Ovary (tissue), 9 donors: ENCODE results near the gene MTHFR. TPM values are rescaled to one million over a fixed set of nuclear protein-coding genes. Genes with fewer than 3 reads are reported as not detected.

Experiments used
- DNase-seq, 5 donors: peaks; one replicate each; pipeline ENCODE4 v3.0.0-alpha.2; 2019 to 2020
- H3K27ac ChIP-seq, 2 donors: fragments of 200-600 bp; one replicate each; pipeline versions ENCODE4 v1.5.1 to v1.8.0; 2019 to 2022
- H3K27me3 ChIP-seq: fragments of 200-600 bp; one replicate; pipeline ENCODE4 v1.8.0; 2022
- H3K36me3 ChIP-seq: fragments of 200-600 bp; sonication (generic); one replicate; pipeline ENCODE4 v1.5.1; 2019
- H3K4me1 ChIP-seq: one replicate; pipeline ENCODE4 v1.8.1; 2013; ENCODE audit warnings: mild to moderate bottlenecking, moderate library complexity; ENCODE audit not compliant: insufficient read depth
- H3K4me3 ChIP-seq: fragments of 200-600 bp; sonication (generic); one replicate; pipeline ENCODE4 v1.5.1; 2017
- H3K9me3 ChIP-seq, 2 donors: fragments of 200-600 bp in 1 of 2; sonication (generic) in 1 of 2; one replicate each; pipeline versions ENCODE4 v1.5.1 to v1.8.1; 2013 to 2019; ENCODE audit warnings: mild to moderate bottlenecking in 1 of 2, moderate library complexity in 1 of 2
- EP300 ChIP-seq: sonication (generic); formaldehyde crosslinking; IDR thresholded peaks from one replicate; pipeline ENCODE4 v1.6.1; 2017; ENCODE audit warnings: antibody characterized with exemption
- POLR2A ChIP-seq: fragments of 450-650 bp; IDR thresholded peaks from one replicate; pipeline ENCODE4 v1.6.1; 2017; ENCODE audit warnings: antibody characterized with exemption, mild to moderate bottlenecking, moderate library complexity
- WGBS, 3 donors: extraction: QIAGEN DNeasy Blood & Tissue Kit in 1 of 3; methylation state at CpG; one replicate each; pipeline versions ENCODE4 v1.1.5 to v1.1.7; 2013 to 2017; 5-methylcytosine and 5-hydroxymethylcytosine counted together
- intact Hi-C, 4 donors: fragments of 100-400 bp; cut with DNase I; formaldehyde crosslinking; loops; one replicate each; pipeline versions ENCODE4 v1.11.0 to v1.15.1; 2022 to 2023
- polyA plus RNA-seq, 2 donors: library from polyadenylated mRNA; stranded (reverse); fragments of 200-250 nt in 1 of 2; fragments of 350-450 nt in 1 of 2; fragmentation: Illumina TruSeq in 1 of 2; extraction: RNeasy Lipid Tissue Mini Kit (QIAGEN cat#74804) in 1 of 2; gene quantifications; one replicate each; pipeline ENCODE4 v1.2.3, GENCODE V29; 2013 to 2014
- total RNA-seq, 7 donors: library from RNA; depleted of rRNA in 2 of 7; stranded (reverse); fragments of >200 nt in 2 of 7; fragmentation: NEBNext Ultra II Directional in 3 of 7; extraction: Animal tissue kit (Norgen Biotek cat#: 25700) in 3 of 7; gene quantifications; one replicate each; pipeline versions ENCODE4 v1.1.0 to v1.2.4, GENCODE V29; 2016 to 2023
- TF ChIP-seq, protein P1 (sequence below), 3 donors: fragments of 450-650 bp in 2 of 3; fragments of 200-600 bp in 1 of 3; IDR thresholded peaks; one replicate each; pipeline versions ENCODE4 v1.5.1 to v1.8.0; 2016 to 2022; ENCODE audit warnings: antibody characterized with exemption in 3 of 3, mild to moderate bottlenecking in 1 of 3
- donor health status: DM: no; HTN: no; CAD: no; lungs with moderate emphysema.
- donor health status: DM: no; HTN: no; CAD: no.
- donor health status: Bipolar disorder and iron deficiency.
- donor health status: DM: yes; HTN: yes; CAD: no.
- donor health status: DM: no; HTN: no; CAD: no.
- donor health status: DM: yes; HTN: yes; CAD: no.

Gene MTHFR
- total and polyA plus RNA-seq, 9 donors = 13.1 to 161 (median 55.6) TPM

DNA sequence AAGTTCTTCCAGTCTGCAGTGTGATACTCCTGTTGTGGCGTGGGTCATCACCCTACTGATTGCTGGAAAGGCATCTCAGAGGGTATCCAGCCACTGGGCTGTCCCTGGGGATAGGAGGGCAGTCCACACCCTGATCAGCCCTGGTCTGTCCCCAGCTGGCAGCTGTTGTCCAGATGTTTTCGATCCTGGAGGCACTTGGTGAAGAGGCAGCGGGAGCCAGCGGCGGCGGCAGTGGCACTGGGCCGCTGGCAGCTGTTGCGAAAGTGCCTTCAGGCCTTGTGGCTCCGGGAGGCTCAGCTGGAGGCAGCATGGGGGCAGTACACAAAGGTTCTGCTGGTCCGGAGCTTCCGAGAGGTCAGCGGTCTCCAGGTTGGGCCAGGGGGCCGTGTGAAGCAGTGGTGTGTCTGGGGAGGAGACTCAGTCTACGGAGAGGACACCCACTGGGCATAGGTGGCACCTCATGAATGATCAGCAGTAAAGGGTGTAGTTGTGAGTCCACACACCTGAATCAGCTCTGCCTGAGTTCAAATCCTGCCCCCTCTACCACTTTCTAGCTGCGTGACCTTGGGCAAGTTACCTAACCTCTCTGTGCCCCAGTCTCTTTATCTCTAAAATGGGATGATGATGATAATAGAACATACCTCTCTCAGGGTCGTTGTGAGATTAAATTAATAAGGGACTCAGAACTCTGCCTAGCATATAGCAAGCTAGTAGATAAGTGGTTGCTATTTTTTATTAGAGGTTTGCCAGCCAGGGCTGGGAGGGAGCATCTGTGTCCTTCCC lies 37.7 kb downstream of the MTHFR start:
- Histone ChIP-seq H3K27me3 (no peaks in the 10 kb centered on the region), H3K4me3 (no peak overlapping the region), H3K36me3 (no peaks in the 10 kb centered on the region), H3K27ac (no peak overlapping the region), H3K9me3 (no peaks in the 10 kb centered on the region), H3K4me1 (peaks cover 3% of the 10 kb centered on the region)
- intact Hi-C loops = no loop called here
- 61 to 73% (median 68%) methylated on average over 16 of the region's 16 CpGs for WGBS, 3 donors
- TF ChIP-seq, protein P1, sequence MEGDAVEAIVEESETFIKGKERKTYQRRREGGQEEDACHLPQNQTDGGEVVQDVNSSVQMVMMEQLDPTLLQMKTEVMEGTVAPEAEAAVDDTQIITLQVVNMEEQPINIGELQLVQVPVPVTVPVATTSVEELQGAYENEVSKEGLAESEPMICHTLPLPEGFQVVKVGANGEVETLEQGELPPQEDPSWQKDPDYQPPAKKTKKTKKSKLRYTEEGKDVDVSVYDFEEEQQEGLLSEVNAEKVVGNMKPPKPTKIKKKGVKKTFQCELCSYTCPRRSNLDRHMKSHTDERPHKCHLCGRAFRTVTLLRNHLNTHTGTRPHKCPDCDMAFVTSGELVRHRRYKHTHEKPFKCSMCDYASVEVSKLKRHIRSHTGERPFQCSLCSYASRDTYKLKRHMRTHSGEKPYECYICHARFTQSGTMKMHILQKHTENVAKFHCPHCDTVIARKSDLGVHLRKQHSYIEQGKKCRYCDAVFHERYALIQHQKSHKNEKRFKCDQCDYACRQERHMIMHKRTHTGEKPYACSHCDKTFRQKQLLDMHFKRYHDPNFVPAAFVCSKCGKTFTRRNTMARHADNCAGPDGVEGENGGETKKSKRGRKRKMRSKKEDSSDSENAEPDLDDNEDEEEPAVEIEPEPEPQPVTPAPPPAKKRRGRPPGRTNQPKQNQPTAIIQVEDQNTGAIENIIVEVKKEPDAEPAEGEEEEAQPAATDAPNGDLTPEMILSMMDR (IDR thresholded peaks at IDR 0.05) = no peak
- TF ChIP-seq POLR2A = no peak
- TF ChIP-seq EP300 = no peak
- DNase-seq = no peak

DNA sequence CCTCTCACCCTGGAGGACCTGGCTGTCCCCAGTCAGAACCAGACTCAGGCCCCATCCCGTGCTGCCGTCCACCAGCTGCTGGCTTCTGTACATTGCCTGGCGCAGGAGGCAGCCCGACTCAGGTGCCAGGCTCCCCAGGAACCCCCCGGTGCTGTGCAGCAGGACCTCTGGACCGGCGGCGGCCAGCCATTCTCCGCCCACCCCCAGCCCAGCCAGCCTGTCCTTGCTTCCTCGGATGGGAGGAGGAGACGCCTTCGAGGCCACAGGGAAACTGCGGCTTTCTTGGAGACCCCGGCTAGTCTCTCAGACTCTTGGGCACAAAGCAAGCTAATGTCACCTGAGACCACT lies 39.4 kb downstream of the MTHFR start:
- Histone ChIP-seq H3K4me1 (peaks cover 3% of the 10 kb centered on the region), H3K27ac (no peak overlapping the region), H3K4me3 (no peak overlapping the region), H3K27me3 (no peaks in the 10 kb centered on the region), H3K9me3 (no peaks in the 10 kb centered on the region), H3K36me3 (no peaks in the 10 kb centered on the region)
- DNase-seq = no peak
- 67 to 72% (median 71%) methylated on average over 12 to 14 of the region's 14 CpGs for WGBS, 3 donors
- TF ChIP-seq EP300 (no peak), POLR2A (no peak)
- TF ChIP-seq, protein P1 (IDR thresholded peaks at IDR 0.05) = no peak
- intact Hi-C loops = no loop called here

DNA sequence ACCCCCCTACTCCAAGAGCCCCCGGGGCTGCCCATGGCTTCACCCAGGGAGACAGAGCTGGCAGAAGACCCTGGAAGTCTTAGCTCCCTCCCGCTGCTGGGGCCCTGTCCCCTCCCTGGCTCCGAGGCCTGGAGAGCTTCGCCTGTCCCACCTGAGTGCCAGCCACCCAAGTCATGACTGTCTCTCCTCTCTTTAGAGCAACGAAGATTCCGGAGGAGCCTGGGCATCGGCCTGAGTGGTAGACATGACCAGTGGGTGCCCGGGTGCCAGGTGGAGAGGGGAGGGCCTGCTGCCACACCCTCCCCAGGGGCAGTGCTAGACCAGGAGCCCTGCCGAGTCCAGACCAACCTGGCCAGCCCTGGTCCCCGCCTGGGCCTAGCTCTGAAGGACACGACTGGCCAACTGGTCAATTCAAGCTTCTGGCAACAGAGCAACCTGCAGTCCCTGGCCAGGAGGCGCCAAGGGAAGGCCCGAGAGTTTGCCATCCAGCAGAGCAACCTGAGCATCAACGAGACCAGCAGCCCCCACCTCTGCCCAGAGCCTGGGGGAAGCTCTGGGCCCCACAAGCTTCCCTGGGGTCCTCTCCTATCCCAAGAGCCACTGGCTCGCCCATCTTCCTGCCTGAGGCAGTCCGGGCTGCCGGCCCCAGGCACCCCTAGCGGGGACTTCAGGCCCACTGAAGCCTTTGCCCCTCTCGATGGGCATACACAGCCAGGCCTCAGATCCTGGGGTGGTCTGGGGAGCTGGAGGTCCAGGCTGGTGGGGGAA lies 39.9 kb downstream of the MTHFR start:
- no peaks in the 10 kb centered on the region for H3K9me3 ChIP-seq
- H3K27ac ChIP-seq = no peak overlapping the region
- TF ChIP-seq POLR2A = no peak
- TF ChIP-seq, protein P1 (IDR thresholded peaks at IDR 0.05) = no peak
- TF ChIP-seq EP300 = no peak
- H3K27me3 ChIP-seq = no peaks in the 10 kb centered on the region
- DNase-seq = no peak
- H3K4me3 ChIP-seq = no peak overlapping the region
- H3K4me1 ChIP-seq = peaks cover 3% of the 10 kb centered on the region
- no peaks in the 10 kb centered on the region for H3K36me3 ChIP-seq
- WGBS, 3 donors = 87 to 88% (median 87%) methylated on average over 17 to 19 of the region's 19 CpGs
- intact Hi-C loops = no loop called here

DNA sequence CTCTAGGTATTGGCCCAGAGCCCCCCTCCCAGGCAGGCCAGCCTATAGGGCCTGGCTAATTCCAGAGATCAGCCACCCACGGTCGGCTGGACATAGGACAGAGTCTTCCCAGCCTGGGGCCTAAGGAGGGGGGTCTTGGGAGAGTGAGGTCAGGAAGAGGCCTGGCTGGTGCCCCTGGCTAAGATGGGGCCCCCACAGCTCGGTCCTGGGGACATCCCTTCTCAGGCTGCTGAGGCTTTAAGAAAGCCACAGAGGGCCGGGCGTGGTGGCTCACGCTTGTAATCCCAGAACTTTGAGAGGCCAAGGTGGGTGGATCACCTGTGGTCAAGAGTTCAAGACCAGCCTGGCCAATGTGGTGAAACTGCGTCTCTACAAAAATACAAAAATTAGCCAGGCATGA lies 41.2 kb downstream of the MTHFR start:
- no peaks in the 10 kb centered on the region for H3K36me3 ChIP-seq
- 78 to 81% (median 80%) methylated on average over 7 of the region's 7 CpGs for WGBS, 3 donors
- DNase-seq = no peak
- TF ChIP-seq, protein P1 (IDR thresholded peaks at IDR 0.05) = no peak
- TF ChIP-seq EP300 (no peak), POLR2A (no peak)
- H3K4me1 ChIP-seq = peaks cover 3% of the 10 kb centered on the region
- H3K4me3 ChIP-seq = no peak overlapping the region
- no peaks in the 10 kb centered on the region for H3K9me3 ChIP-seq
- intact Hi-C loops = no loop called here
- H3K27me3 ChIP-seq = no peaks in the 10 kb centered on the region
- no peak overlapping the region for H3K27ac ChIP-seq
